IPS-20b (cell line): ENCODE data around the gene GNL1.

ENCODE experiments used
- H3K27ac ChIP-seq: one replicate; pipeline ENCODE4 v1.5.1; 2013; ENCODE audit warnings: low read length
- H3K27me3 ChIP-seq: 2 replicates; pipeline ENCODE4 v1.6.1; 2013; ENCODE audit warnings: mild to moderate bottlenecking, low read length, inconsistent platforms; ENCODE audit not compliant: insufficient read depth
- H3K36me3 ChIP-seq: 2 replicates; pipeline ENCODE4 v1.6.1; 2013; ENCODE audit warnings: low read depth, mild to moderate bottlenecking, inconsistent platforms, low read length, moderate library complexity; ENCODE audit not compliant: insufficient read depth
- H3K4me1 ChIP-seq: 2 replicates; pipeline ENCODE4 v1.6.1; 2013; ENCODE audit warnings: mild to moderate bottlenecking, control low read depth, inconsistent platforms, low read length, moderate library complexity; ENCODE audit not compliant: insufficient read depth
- H3K4me3 ChIP-seq: 2 replicates; pipeline ENCODE4 v1.5.1; 2013; ENCODE audit warnings: mild to moderate bottlenecking, low read length, inconsistent platforms
- H3K9ac ChIP-seq: 2 replicates; pipeline ENCODE4 v1.6.1; 2013; ENCODE audit warnings: low read depth, mild to moderate bottlenecking, inconsistent platforms, low read length, moderate library complexity
- H3K9me3 ChIP-seq: 2 replicates; pipeline ENCODE4 v1.6.1; 2013; ENCODE audit warnings: mild to moderate bottlenecking, low read depth, low read length, inconsistent platforms; ENCODE audit not compliant: insufficient read depth

The GNL1 gene

DNA sequence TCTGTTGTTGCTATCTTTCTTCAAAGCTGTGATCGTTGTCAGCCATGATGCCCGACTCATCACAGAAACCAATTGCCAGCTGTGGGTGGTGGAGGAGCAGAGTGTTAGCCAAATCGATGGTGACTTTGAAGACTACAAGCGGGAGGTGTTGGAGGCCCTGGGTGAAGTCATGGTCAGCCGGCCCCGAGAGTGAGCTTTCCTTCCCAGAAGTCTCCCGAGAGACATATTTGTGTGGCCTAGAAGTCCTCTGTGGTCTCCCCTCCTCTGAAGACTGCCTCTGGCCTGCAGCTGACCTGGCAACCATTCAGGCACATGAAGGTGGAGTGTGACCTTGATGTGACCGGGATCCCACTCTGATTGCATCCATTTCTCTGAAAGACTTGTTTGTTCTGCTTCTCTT, 34.2 kb upstream of the GNL1 start:
- no peaks in the 10 kb centered on the region for H3K9me3 ChIP-seq
- peaks cover 94% of the 10 kb centered on the region for H3K36me3 ChIP-seq
- H3K9ac ChIP-seq, result no peak overlapping the region
- no peaks in the 10 kb centered on the region for H3K4me1 ChIP-seq
- H3K4me3 ChIP-seq, result no peak overlapping the region
- H3K27me3 ChIP-seq, result no peaks in the 10 kb centered on the region
- no peak overlapping the region for H3K27ac ChIP-seq

DNA sequence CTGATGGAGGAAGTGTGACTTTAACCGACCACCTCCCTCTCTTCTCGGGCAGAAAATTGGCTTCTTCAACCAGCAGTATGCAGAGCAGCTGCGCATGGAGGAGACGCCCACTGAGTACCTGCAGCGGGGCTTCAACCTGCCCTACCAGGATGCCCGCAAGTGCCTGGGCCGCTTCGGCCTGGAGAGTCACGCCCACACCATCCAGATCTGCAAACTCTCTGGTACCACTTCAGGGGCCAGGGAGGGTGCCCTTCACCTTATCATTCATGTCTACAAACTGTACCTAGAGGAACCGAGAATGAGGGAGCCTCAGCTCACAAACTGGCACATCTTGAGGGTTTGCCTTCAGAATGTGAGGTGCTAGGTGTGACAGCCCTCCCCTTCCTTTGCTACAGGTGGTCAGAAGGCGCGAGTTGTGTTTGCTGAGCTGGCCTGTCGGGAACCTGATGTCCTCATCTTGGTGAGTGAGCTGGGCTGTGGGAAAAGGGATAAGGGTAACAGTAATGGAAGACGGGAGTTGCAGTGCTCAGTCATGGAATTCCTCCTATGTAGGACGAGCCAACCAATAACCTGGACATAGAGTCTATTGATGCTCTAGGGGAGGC, 33.6 kb upstream of the GNL1 start:
- Histone ChIP-seq H3K4me3 (no peak overlapping the region), H3K27me3 (no peaks in the 10 kb centered on the region), H3K9ac (no peak overlapping the region), H3K9me3 (no peaks in the 10 kb centered on the region), H3K36me3 (peaks cover 98% of the 10 kb centered on the region), H3K27ac (no peak overlapping the region), H3K4me1 (no peaks in the 10 kb centered on the region)

DNA sequence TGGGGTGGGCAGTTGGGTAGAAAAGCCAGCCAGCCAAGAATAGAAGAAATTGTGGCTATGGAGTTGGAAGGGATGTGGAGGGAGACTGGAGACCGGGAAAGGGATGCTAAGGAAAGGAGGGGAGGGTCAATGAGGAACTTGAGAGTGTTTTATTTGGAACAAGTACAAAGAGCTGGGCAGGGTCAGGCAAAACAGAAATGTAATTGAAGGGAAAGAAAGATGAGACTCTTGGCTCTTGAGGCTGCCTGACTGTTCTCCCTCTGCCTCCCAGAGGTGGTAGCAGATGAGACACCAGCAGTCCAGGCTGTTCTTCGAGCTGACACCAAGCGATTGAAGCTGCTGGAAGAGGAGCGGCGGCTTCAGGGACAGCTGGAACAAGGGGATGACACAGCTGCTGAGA, 27.6 kb upstream of the GNL1 start:
- Histone ChIP-seq H3K4me3 (no peak overlapping the region), H3K4me1 (no peaks in the 10 kb centered on the region), H3K27me3 (no peaks in the 10 kb centered on the region), H3K9me3 (no peaks in the 10 kb centered on the region), H3K36me3 (peaks cover 100% of the 10 kb centered on the region), H3K9ac (no peak overlapping the region), H3K27ac (no peak overlapping the region)

DNA sequence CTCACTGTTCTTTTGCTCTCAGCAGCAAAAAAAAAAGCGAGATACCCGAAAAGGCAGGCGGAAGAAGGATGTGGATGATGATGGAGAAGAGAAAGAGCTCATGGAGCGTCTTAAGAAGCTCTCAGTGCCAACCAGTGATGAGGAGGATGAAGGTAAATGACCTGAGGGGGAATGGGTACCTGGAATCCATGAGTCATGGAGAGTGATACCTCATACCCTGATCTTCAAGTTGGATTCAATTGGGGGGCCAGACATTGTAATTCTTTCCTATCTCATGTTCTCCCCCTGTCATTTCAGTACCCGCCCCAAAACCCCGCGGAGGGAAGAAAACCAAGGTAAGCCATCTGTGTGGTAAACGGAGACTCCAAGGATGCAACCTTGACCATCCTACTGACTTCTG, 21.8 kb upstream of the GNL1 start:
- Histone ChIP-seq H3K4me1 (no peaks in the 10 kb centered on the region), H3K9ac (no peak overlapping the region), H3K36me3 (peaks cover 93% of the 10 kb centered on the region), H3K9me3 (no peaks in the 10 kb centered on the region), H3K27me3 (no peaks in the 10 kb centered on the region), H3K27ac (no peak overlapping the region), H3K4me3 (no peak overlapping the region)

DNA sequence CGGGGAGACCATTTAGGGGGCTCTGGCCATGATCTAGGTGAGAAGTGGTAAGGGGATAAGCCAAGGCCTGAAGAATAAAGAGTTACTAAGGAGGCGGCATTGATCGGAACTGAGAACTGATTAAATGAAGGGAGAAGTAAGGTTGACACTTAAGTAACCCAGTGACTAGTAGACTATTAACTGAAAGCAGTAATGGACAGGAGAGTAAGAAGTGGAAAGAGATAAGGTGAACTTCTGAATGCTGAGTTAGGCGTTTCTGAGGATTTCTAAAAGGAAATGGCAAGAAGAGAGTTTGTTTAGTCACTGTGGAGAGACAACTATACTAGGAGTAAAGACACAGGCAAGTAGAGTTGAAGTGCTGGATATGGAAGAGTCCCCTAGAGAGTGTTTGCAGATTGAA, 16.8 kb upstream of the GNL1 start:
- peak overlapping the region; percentile 87; the same call in 1 of the 2 replicates for H3K4me3 ChIP-seq
- H3K9me3 ChIP-seq, result no peaks in the 10 kb centered on the region
- peaks cover 16% of the 10 kb centered on the region for H3K27me3 ChIP-seq
- H3K36me3 ChIP-seq, result peaks cover 50% of the 10 kb centered on the region
- peaks cover 10% of the 10 kb centered on the region; the same call in 1 of the 2 replicates for H3K4me1 ChIP-seq
- H3K9ac ChIP-seq, result peak overlapping the region; percentile 87; the same call in 1 of the 2 replicates
- no peak overlapping the region for H3K27ac ChIP-seq

DNA sequence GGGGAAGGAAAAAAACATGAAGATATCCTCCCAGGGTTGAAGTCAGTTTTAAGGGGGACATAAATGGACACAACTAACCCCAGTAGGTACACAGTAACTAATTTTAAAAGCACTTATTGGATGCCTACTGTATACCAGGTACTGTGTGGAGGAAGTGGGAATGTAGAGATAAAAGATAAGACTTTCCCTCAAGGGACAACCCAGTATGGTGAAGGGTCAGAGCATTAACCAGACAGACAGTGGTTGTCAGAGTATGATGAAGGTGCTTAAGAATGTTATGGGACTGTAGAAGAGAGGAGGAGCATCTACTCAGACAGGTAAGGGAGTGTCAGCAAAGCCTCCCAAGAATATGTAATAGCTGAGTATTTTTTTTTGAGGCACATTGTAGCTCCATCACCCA, 15.9 kb upstream of the GNL1 start:
- Histone ChIP-seq H3K9ac (peak overlapping the region; percentile 87; the same call in 1 of the 2 replicates), H3K4me3 (peak overlapping the region; percentile 87), H3K4me1 (peaks cover 10% of the 10 kb centered on the region; the same call in 1 of the 2 replicates), H3K27ac (no peak overlapping the region), H3K36me3 (peaks cover 41% of the 10 kb centered on the region), H3K27me3 (peaks cover 16% of the 10 kb centered on the region), H3K9me3 (no peaks in the 10 kb centered on the region)

DNA sequence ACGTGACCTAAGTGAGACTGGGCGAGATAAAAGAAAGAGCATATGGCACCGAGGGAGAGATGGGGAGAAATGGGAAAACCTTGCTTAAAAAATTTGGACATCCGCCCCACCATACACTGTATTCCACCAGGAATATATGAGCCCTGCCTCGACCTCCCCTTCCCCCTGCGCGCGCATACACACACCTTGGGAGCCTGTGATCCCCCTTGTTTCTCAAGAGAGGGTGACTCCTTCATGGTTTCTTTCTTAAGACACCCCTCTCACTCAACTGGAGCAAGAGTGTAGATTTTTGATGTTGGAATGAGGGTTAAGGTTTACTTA, 15.4 kb upstream of the GNL1 start:
- Histone ChIP-seq H3K9ac (peak overlapping the region; percentile 87), H3K36me3 (peaks cover 36% of the 10 kb centered on the region), H3K27me3 (peaks cover 16% of the 10 kb centered on the region), H3K9me3 (no peaks in the 10 kb centered on the region), H3K27ac (no peak overlapping the region), H3K4me1 (peaks cover 10% of the 10 kb centered on the region; the same call in 1 of the 2 replicates), H3K4me3 (peak overlapping the region; percentile 87)

DNA sequence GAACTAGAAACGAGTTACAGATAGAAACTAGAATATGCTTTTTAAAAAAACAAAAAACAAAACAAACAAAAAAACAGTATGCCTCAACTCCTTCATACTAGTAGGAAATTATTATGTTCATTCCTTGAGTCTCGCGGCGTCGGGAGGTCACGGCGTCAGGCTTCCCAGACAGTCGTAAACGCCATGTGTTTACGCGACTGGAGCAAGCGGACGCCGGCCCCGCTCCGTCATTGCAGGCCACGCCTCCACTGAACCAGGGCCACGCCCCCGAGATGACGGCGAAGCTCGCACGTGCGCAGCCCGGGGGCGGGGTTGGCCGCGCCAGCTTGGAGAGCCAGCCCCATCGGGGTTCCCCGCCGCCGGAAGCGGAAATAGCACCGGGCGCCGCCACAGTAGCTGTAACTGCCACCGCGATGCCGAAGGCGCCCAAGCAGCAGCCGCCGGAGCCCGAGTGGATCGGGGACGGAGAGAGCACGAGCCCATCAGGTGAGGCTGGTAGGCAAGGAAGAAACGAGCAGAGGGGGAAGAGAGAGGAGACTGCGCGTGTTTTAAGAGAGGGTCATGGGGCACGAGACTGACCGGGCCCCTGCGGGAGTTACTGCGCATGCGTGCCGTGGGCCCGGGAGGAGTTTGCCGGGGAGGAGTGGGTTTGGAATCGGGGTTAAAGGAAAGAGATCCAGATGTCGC, 14.9 kb upstream of the GNL1 start, which contains the start of gene ABCF1:
Gene ABCF1 (plus strand): TSS at position 368 of the 687 bp plus-strand sequence. CDS start 46 bp downstream, at position 414.
- Histone ChIP-seq H3K27me3 (peaks cover 16% of the 10 kb centered on the region), H3K9ac (peak within 1 kb of the TSS; percentile 87), H3K4me1 (peaks cover 10% of the 10 kb centered on the region; the same call in 1 of the 2 replicates), H3K9me3 (no peaks in the 10 kb centered on the region), H3K36me3 (peaks cover 32% of the 10 kb centered on the region), H3K4me3 (peak within 1 kb of the TSS; percentile 87), H3K27ac (no peak within 1 kb of the TSS)

DNA sequence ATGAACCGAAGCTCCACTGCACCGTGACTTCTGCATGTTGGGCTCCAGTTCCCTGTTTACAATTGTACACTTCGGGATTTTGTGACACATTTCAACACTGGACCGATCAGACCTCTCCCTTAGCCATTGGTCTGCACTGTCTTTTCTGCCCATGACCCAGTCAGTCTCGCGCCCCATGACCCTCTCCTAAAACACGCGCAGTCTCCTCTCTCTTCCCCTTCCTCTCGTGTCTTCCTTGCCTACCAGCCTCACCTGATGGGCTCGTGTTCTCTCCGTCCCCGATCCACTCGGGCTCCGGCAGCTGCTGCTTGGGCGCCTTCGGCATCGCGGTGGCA, 14.4 kb upstream of the GNL1 start:
- Histone ChIP-seq H3K4me3 (peak overlapping the region; percentile 87), H3K27ac (no peak overlapping the region), H3K27me3 (peaks cover 16% of the 10 kb centered on the region), H3K36me3 (peaks cover 30% of the 10 kb centered on the region), H3K4me1 (peaks cover 10% of the 10 kb centered on the region; the same call in 1 of the 2 replicates), H3K9me3 (no peaks in the 10 kb centered on the region), H3K9ac (peak overlapping the region; percentile 87)

DNA sequence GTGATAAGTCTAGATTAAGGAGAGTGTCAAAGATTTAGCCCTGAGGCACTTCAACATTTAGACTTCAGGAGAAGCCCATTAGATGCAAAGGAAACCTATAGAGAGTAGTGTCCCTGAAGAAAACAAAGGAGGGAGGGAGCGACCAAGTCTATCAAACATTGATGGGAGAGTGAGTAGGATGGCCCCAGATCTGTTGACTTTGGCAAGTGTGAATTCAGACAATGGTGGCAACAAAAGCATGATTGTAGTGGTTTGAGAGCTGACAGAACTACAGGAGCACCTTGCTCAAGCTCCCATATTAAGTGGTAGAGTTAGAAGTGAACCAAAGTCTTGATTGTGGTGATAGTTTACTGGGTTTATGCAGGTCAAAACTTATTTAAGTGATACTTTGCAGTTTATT, 14.0 kb upstream of the GNL1 start:
- Histone ChIP-seq H3K36me3 (peaks cover 25% of the 10 kb centered on the region), H3K9ac (peak overlapping the region; percentile 87; the same call in 1 of the 2 replicates), H3K27ac (no peak overlapping the region), H3K4me3 (peak overlapping the region; percentile 87), H3K9me3 (no peaks in the 10 kb centered on the region), H3K27me3 (peaks cover 16% of the 10 kb centered on the region), H3K4me1 (peaks cover 10% of the 10 kb centered on the region; the same call in 1 of the 2 replicates)

DNA sequence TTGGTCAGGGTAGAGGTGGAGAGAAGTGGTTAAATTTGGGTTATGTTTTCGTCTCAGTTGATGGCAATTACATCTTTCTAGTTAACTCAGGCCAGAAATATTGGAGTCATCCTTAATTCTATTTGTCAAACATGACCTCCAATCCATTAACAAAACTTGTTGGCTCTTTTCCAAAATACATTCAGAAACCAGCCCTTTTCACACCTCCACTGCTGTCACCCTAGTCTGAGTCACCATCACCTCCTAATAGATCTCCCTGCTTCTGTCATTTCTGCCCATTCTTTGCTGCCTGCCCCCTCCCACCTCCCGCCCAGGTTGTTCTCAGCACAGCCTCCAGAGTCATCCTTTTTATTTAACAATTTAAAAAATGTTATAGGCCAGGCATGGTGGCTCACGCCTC, 12.0 kb upstream of the GNL1 start:
- no peak overlapping the region for H3K27ac ChIP-seq

DNA sequence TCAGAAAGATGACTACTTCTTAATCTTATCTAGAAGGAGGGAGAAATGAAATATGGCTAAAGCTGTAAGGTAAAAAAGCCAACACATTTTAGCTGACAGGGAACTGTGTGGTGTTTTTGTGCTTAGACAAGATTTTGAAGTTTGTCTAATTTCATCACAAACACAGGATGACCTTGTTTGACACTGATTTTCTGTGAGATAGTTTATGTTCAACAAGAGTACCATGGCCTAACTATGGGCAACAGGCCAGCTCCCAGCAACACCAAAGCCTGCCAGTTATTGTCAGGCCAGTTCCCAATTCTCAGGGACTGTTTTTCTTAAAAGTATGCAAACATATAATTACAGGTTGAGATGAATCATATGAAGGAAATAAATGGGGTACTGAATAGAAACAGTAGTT, 9.5 kb upstream of the GNL1 start:
- Histone ChIP-seq H3K4me1 (peaks cover 4% of the 10 kb centered on the region; the same call in 1 of the 2 replicates), H3K9ac (no peak overlapping the region), H3K9me3 (no peaks in the 10 kb centered on the region), H3K27me3 (peaks cover 14% of the 10 kb centered on the region), H3K27ac (no peak overlapping the region), H3K4me3 (no peak overlapping the region), H3K36me3 (peaks cover 23% of the 10 kb centered on the region)

More for the DNA sequence above, 12.0 kb upstream of the GNL1 start:
- Histone ChIP-seq H3K36me3 (peaks cover 10% of the 10 kb centered on the region; the same call in 1 of the 2 replicates), H3K9ac (no peak overlapping the region), H3K27me3 (peaks cover 16% of the 10 kb centered on the region), H3K4me3 (no peak overlapping the region), H3K9me3 (no peaks in the 10 kb centered on the region), H3K4me1 (peaks cover 10% of the 10 kb centered on the region; the same call in 1 of the 2 replicates)
